ENCODE results near the gene CACNA1F.

The CACNA1F gene

GRCh38 chrX:49273181-49273727, 40.1 kb upstream of the CACNA1F start:
- no peak for TF ChIP-seq CTCF (IDR thresholded peaks at IDR 0.05; ENCODE audit: control extremely low read depth, extremely low read depth, low read depth, missing control alignments)
- ChIA-PET POLR2A (no interaction called here), CTCF (interaction anchor here (0.7 kb wide), 1 partner anchor 8 kb away, joined by 3 read pairs; no protein-coding TSS in a partner anchor)
- no peak for DNase-seq (ENCODE audit: extremely low spot score)

DNA sequence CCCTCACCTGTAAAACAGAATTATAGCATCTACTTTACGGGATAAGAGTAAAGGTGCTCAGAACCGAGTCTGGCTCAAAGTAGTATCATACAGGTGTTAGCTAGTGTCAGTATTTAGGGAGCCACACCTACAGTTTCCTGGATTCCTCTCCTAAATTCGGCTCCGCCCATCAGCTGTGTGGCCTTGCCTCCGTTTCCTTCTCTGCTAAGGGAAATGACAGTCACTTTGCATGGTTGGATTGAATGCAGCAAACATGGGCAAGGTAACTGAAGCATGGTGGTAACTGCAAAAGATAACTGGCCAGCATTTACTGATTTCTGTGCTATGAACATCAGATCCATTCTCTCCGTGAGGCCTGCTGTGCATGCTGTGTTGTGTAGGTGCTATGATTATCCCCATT, 39.3 kb upstream of the CACNA1F start:
- DNase-seq (ENCODE audit: extremely low spot score), result no peak
- CTCF ChIA-PET, result interaction anchor here (1.2 kb wide), 1 partner anchor 19 kb away, joined by 3 read pairs; no protein-coding TSS in a partner anchor
- TF ChIP-seq CTCF (IDR thresholded peaks at IDR 0.05; ENCODE audit: control extremely low read depth, extremely low read depth, low read depth, missing control alignments), result no peak
- POLR2A ChIA-PET, result no interaction called here

- TF ChIP-seq CTCF (IDR thresholded peaks at IDR 0.05; ENCODE audit: control extremely low read depth, extremely low read depth, low read depth, missing control alignments), result no peak
- no peak for DNase-seq (ENCODE audit: extremely low spot score)
- ChIA-PET CTCF (no interaction called here), POLR2A (no interaction called here)
Observed at GRCh38 chrX:49271341-49271740, 38.2 kb upstream of the CACNA1F start.

DNA sequence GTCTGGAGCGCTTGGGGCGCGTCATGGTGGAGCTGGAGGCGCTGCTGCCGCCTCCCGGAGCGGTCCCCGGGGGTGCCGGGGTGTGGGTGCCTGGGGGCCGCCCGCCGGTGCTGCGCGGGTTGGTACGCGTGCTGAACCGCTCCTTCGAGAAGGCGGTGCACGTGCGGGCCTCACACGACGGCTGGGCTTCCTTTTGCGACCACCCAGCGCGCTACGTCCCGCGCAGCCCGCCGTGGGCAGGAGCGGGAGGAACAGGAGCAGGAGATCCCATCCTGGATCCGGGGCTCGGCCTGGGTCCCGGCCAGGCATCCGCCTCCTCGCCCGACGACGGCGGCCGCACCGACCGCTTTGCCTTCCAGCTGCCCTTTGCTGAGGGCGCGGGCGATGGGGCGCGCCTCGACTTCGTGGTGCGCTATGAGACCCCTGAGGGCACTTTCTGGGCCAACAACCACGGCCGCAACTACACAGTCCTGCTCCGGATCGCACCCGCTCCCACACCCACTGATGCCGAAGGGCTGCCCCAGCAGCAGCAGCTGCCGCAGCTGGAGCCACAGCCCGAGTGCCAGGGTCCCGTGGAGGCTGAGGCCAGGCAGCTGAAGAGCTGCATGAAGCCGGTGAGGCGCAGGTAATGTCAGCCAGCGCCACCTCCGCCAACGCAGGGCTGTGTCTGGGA, 37.2 kb upstream of the CACNA1F start:
- ChIA-PET POLR2A (no interaction called here), CTCF (no interaction called here)
- DNase-seq (ENCODE audit: extremely low spot score), result no peak
- no peak for TF ChIP-seq CTCF (IDR thresholded peaks at IDR 0.05; ENCODE audit: control extremely low read depth, extremely low read depth, low read depth, missing control alignments)

- DNase-seq (ENCODE audit: extremely low spot score), result peak; percentile 39
- ChIA-PET POLR2A (interaction anchor here (0.9 kb wide), 1 partner anchor 13 kb away, joined by 3 read pairs; no protein-coding TSS in a partner anchor), CTCF (interaction anchor here (1.5 kb wide), 1 partner anchor 77 kb away, joined by 5 read pairs; no protein-coding TSS in a partner anchor)
- TF ChIP-seq CTCF (IDR thresholded peaks at IDR 0.05; ENCODE audit: control extremely low read depth, extremely low read depth, low read depth, missing control alignments), result no peak
Observed at GRCh38 chrX:49269767-49270248, 36.7 kb upstream of the CACNA1F start, which contains the start of gene PPP1R3F. PPP1R3F (plus strand) TSS chrX:49269793; CDS start chrX:49269870, 77 bp downstream.

DNA sequence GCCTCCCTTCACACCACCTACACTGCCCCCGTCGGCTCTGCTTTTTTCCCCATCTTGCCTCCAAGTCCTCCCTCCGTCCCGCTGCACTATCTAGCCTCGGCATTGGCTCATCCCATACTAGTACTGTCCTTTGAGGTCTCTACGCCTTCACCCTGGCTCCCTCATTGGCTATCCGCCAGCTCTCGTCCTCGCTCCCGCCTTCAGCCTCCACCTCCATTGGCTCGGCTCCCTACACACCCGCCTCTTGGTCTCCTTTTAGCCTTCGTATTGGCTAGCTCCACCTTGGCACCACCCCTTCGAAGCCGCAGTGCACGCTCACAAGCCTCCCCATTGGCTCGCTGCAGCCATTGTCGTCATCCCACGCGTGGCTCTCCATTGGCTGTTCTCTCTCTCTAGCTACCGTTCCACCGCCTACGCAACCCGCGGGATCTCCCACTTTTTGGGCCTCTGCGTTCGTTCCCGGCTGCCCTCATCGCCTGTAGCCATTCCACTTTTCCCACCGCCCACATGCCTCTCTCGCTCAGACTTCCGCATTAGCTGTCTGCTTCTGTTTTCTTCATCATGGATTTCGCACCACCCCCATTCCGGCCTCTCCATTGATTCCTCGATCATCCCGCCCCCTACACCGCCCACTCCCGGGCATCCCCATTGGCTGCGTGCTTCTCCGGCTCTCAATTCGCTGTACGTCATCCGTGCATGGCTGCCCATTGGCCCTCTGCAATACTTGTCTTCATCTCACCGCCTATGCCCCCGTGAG, 36.0 kb upstream of the CACNA1F start:
- ChIA-PET POLR2A (interaction anchor here (0.5 to 1.0 kb wide), 4 partner anchors 10 to 593 kb away, joined by 3 to 4 read pairs (median 4); no protein-coding TSS in a partner anchor), CTCF (interaction anchor here (1.5 to 1.6 kb wide), 2 partner anchors 77 to 113 kb away, joined by 4 to 5 read pairs; no protein-coding TSS in a partner anchor)
- DNase-seq (ENCODE audit: extremely low spot score), result peak; percentile 90
- TF ChIP-seq CTCF (IDR thresholded peaks at IDR 0.05; ENCODE audit: control extremely low read depth, extremely low read depth, low read depth, missing control alignments), result no peak
